H1 (cell line): ENCODE results near the gene NRXN3.

Experiments used
- BRCA1 ChIP-seq: IDR thresholded peaks from 2 replicates; pipeline ENCODE4 v1.6.1; 2012; ENCODE audit warnings: low read depth, low read length, improper control_type of control experiment
- NANOG ChIP-seq: IDR thresholded peaks from 2 replicates; pipeline ENCODE4 v1.6.1; 2011; ENCODE audit warnings: low read length, low read depth, mild to moderate bottlenecking, inconsistent platforms; ENCODE audit not compliant: insufficient read depth, poor library complexity, severe bottlenecking
- PHF8 ChIP-seq: fragments of 200-600 bp; sonication (generic); conservative IDR thresholded peaks from 2 replicates; pipeline ENCODE4 v1.7.1; 2012; ENCODE audit warnings: low read depth, mild to moderate bottlenecking, inconsistent platforms, low read length, moderate library complexity
- POLR2A ChIP-seq, 2 experiments: IDR thresholded peaks; 1 replicate in 1 of 2; 2 replicates in 1 of 2; pipeline ENCODE4 v1.6.1; 2011; ENCODE audit warnings: low read depth in 2 of 2, low read length in 2 of 2, mild to moderate bottlenecking in 2 of 2; ENCODE audit errors: control extremely low read depth in 1 of 2
- POLR2AphosphoS5 ChIP-seq: IDR thresholded peaks from 2 replicates; pipeline ENCODE4 v1.6.1; 2011; ENCODE audit warnings: low read depth, low read length
- SIN3A ChIP-seq, 2 experiments: IDR thresholded peaks in 1 of 2; conservative IDR thresholded peaks in 1 of 2; 2 replicates each; pipeline ENCODE4 v1.6.1; 2011 to 2012; ENCODE audit warnings: low read length in 2 of 2, improper control_type of control experiment in 1 of 2, low read depth in 1 of 2, mild to moderate bottlenecking in 1 of 2
- YY1 ChIP-seq: IDR thresholded peaks from 2 replicates; pipeline ENCODE4 v1.6.1; 2011; ENCODE audit warnings: low read depth, mild to moderate bottlenecking, low read length
- TF ChIP-seq, protein P1 (sequence below), 3 experiments: IDR thresholded peaks; 1 replicate in 2 of 3; 2 replicates in 1 of 3; pipeline versions ENCODE4 v1.5.1 to v1.6.1; 2011; ENCODE audit warnings: low read length in 3 of 3, mild to moderate bottlenecking in 3 of 3, inconsistent platforms in 2 of 3, low read depth in 1 of 3, moderate library complexity in 1 of 3; ENCODE audit not compliant: insufficient read depth in 1 of 3; ENCODE audit errors: control extremely low read depth in 1 of 3

GRCh38 chr14:78136695-78137094 is 33.5 kb upstream of the NRXN3 start:
- no peak for TF ChIP-seq POLR2A (IDR thresholded peaks at IDR 0.05; ENCODE audit: control extremely low read depth in 1 of 2, low read depth in 2 of 2, low read length in 2 of 2)
- TF ChIP-seq NANOG = no peak
- TF ChIP-seq BRCA1 = no peak
- no peak for TF ChIP-seq SIN3A (conservative IDR thresholded peaks at IDR 0.05 in 1 of 2, IDR thresholded peaks at IDR 0.05 in 1 of 2; ENCODE audit: low read depth in 1 of 2, low read length in 2 of 2)
- TF ChIP-seq PHF8 = no peak
- no peak for TF ChIP-seq YY1
- TF ChIP-seq, protein P1, sequence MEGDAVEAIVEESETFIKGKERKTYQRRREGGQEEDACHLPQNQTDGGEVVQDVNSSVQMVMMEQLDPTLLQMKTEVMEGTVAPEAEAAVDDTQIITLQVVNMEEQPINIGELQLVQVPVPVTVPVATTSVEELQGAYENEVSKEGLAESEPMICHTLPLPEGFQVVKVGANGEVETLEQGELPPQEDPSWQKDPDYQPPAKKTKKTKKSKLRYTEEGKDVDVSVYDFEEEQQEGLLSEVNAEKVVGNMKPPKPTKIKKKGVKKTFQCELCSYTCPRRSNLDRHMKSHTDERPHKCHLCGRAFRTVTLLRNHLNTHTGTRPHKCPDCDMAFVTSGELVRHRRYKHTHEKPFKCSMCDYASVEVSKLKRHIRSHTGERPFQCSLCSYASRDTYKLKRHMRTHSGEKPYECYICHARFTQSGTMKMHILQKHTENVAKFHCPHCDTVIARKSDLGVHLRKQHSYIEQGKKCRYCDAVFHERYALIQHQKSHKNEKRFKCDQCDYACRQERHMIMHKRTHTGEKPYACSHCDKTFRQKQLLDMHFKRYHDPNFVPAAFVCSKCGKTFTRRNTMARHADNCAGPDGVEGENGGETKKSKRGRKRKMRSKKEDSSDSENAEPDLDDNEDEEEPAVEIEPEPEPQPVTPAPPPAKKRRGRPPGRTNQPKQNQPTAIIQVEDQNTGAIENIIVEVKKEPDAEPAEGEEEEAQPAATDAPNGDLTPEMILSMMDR (IDR thresholded peaks at IDR 0.05; ENCODE audit: control extremely low read depth in 1 of 3, insufficient read depth in 1 of 3, low read depth in 1 of 3, low read length in 3 of 3) = no peak
- TF ChIP-seq POLR2AphosphoS5 = no peak
